ENCODE measurements around the gene DYRK3.

Gene DYRK3

GRCh38 chr1:206674745-206675175, 39.4 kb downstream of the DYRK3 start:
- TF ChIP-seq CTCF (IDR thresholded peaks at IDR 0.05; ENCODE audit: insufficient read depth, low read depth, low read length, missing control alignments), result no peak
- no peak overlapping the region for H3K4me3 ChIP-seq (ENCODE audit: low read length)
- peak; percentile 98 for DNase-seq (ENCODE audit: low read depth)

- DNase-seq (ENCODE audit: low read depth), result no peak
- TF ChIP-seq CTCF (IDR thresholded peaks at IDR 0.05; ENCODE audit: insufficient read depth, low read depth, low read length, missing control alignments), result no peak
- no peak overlapping the region for H3K4me3 ChIP-seq (ENCODE audit: low read length)
Observed at GRCh38 chr1:206676499-206676898, 41.2 kb downstream of the DYRK3 start.

- no peak for TF ChIP-seq CTCF (IDR thresholded peaks at IDR 0.05; ENCODE audit: insufficient read depth, low read depth, low read length, missing control alignments)
- H3K4me3 ChIP-seq (ENCODE audit: low read length), result no peak overlapping the region
- no peak for DNase-seq (ENCODE audit: low read depth)
Observed at GRCh38 chr1:206678490-206678889, 43.2 kb downstream of the DYRK3 start.

- H3K4me3 ChIP-seq (ENCODE audit: low read length), result no peak overlapping the region
- no peak for TF ChIP-seq CTCF (IDR thresholded peaks at IDR 0.05; ENCODE audit: insufficient read depth, low read depth, low read length, missing control alignments)
- DNase-seq (ENCODE audit: low read depth), result no peak
Observed at GRCh38 chr1:206679738-206680211, 44.4 kb downstream of the DYRK3 start.

- H3K4me3 ChIP-seq (ENCODE audit: low read length), result no peak overlapping the region
- no peak for DNase-seq (ENCODE audit: low read depth)
- TF ChIP-seq CTCF (IDR thresholded peaks at IDR 0.05; ENCODE audit: insufficient read depth, low read depth, low read length, missing control alignments), result no peak
Observed at GRCh38 chr1:206680279-206680678, 44.9 kb downstream of the DYRK3 start.

GRCh38 chr1:206681359-206681758, 46.0 kb downstream of the DYRK3 start:
- TF ChIP-seq CTCF (IDR thresholded peaks at IDR 0.05; ENCODE audit: insufficient read depth, low read depth, low read length, missing control alignments), result no peak
- no peak overlapping the region for H3K4me3 ChIP-seq (ENCODE audit: low read length)
- DNase-seq (ENCODE audit: low read depth), result no peak

- DNase-seq (ENCODE audit: low read depth), result no peak
- H3K4me3 ChIP-seq (ENCODE audit: low read length), result no peak overlapping the region
- TF ChIP-seq CTCF (IDR thresholded peaks at IDR 0.05; ENCODE audit: insufficient read depth, low read depth, low read length, missing control alignments), result no peak
Observed at GRCh38 chr1:206682111-206682510, 46.8 kb downstream of the DYRK3 start.

Measured in epithelial cell of esophagus (primary cell).